ENCODE data around the gene TMC2. TPM values are rescaled to one million over a fixed set of nuclear protein-coding genes. Genes with fewer than 3 reads are reported as not detected.

TMC2 gene
- total RNA-seq, 1 donor from 2014 or later: not detected

DNA sequence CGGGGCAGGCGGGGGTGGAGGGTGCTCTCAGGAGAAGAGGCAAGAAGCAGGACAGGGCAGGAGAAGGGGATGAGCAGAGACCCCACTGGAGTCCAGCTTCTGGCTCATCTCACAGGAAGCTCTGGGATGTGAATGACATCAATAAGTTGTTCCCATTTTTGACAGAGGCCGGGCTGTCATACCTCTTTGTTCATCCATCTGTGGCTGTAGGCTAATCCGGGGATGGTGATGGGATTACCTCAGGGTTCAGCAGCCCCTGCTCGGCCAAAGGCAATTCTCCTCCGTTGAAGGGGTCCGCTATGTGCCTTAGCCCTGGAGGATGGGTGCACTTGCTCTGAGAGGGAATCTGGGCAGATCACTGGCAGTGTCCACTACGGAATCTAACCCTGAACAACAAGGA, 3.3 kb upstream of the TMC2 start:
- TF ChIP-seq, protein P1, sequence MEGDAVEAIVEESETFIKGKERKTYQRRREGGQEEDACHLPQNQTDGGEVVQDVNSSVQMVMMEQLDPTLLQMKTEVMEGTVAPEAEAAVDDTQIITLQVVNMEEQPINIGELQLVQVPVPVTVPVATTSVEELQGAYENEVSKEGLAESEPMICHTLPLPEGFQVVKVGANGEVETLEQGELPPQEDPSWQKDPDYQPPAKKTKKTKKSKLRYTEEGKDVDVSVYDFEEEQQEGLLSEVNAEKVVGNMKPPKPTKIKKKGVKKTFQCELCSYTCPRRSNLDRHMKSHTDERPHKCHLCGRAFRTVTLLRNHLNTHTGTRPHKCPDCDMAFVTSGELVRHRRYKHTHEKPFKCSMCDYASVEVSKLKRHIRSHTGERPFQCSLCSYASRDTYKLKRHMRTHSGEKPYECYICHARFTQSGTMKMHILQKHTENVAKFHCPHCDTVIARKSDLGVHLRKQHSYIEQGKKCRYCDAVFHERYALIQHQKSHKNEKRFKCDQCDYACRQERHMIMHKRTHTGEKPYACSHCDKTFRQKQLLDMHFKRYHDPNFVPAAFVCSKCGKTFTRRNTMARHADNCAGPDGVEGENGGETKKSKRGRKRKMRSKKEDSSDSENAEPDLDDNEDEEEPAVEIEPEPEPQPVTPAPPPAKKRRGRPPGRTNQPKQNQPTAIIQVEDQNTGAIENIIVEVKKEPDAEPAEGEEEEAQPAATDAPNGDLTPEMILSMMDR (IDR thresholded peaks at IDR 0.05; ENCODE audit: borderline replicate concordance): no peak
- intact Hi-C loops (cut with micrococcal nuclease): no loop called here
- Histone ChIP-seq H3K36me3 (no peaks in the 10 kb centered on the region), H3K9me3 (replicated peaks) (no peaks in the 10 kb centered on the region), H3K4me3 (no peak overlapping the region), H3K27ac (replicated peaks) (no peak overlapping the region), H3K4me1 (no peaks in the 10 kb centered on the region), H3K27me3 (ENCODE audit: low read depth) (peaks cover 70% of the 10 kb centered on the region)
- DNase-seq: no peak

DNA sequence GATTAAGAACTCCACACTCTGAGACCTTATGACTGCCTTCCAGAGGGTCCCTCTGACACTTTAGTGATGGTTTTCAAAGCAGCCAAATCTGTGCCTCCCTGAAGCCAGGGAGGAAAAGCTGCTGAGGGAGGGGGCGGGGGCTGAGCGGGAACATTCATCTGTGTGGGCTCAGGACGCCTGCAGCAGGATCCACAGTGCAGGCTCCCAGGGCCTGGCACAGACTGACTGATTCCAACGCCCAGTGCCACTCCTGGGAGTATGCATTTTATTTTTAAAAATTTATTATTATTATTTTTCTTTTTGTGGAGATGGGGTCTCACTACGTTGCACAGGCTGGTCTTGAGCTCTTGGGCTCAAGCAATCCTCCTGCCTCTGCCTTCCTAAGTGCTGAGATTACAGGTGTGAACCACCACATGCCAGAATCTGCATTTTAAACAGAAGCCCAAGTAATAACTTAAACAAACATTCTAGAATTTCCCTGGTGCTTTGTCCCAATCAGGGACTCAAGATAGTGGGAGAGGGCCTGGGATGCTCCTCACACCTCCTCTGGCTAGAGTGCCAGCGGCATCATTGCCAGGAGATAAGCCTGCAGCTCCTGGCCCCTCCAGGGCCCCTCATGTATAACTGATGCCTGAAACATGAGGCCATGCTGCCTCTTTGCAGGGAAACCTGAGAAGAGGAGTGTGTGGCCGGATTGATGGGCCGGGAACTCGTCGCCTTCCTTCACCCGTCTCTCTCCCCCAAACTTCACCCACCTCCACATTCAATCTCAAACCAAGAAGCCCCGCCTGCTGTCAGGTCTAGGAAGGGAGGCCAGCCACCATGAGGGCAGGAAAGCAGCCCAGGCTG, 438 bp upstream of the TMC2 start:
- peaks cover 96% of the 10 kb centered on the region for H3K27me3 ChIP-seq (ENCODE audit: low read depth)
- no peaks in the 10 kb centered on the region for H3K9me3 ChIP-seq (replicated peaks)
- DNase-seq: no peak
- no peaks in the 10 kb centered on the region for H3K4me1 ChIP-seq
- no peak overlapping the region for H3K4me3 ChIP-seq
- H3K36me3 ChIP-seq: no peaks in the 10 kb centered on the region
- intact Hi-C loops (cut with micrococcal nuclease): no loop called here
- H3K27ac ChIP-seq (replicated peaks): no peak overlapping the region
- TF ChIP-seq, protein P1 (IDR thresholded peaks at IDR 0.05; ENCODE audit: borderline replicate concordance): no peak

DNA sequence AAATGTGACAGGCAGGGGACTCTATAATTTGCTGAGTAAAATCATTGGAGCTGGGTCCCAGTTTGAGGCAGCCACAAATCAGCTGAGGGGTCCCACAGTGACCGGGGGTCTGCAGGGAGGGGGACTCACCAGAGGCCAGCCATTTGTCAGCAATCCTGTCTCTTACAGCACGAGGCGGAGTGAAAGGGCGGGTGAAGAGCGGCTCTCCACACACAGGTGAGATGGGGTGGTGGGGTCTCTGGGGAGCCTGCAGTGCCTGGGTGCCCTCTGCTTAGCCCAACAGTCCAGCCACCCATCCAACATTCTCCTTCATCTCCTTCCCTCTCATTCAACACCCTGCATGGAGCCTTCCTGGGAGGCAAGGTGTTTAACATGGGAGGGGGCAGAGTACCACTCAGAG, 728 bp downstream of the TMC2 start:
- H3K36me3 ChIP-seq: no peaks in the 10 kb centered on the region
- no peak for DNase-seq
- TF ChIP-seq, protein P1 (IDR thresholded peaks at IDR 0.05; ENCODE audit: borderline replicate concordance): no peak
- no peaks in the 10 kb centered on the region for H3K9me3 ChIP-seq (replicated peaks)
- intact Hi-C loops (cut with micrococcal nuclease): no loop called here
- no peak overlapping the region for H3K27ac ChIP-seq (replicated peaks)
- no peak overlapping the region for H3K4me3 ChIP-seq
- H3K4me1 ChIP-seq: no peaks in the 10 kb centered on the region
- H3K27me3 ChIP-seq (ENCODE audit: low read depth): peaks cover 95% of the 10 kb centered on the region

DNA sequence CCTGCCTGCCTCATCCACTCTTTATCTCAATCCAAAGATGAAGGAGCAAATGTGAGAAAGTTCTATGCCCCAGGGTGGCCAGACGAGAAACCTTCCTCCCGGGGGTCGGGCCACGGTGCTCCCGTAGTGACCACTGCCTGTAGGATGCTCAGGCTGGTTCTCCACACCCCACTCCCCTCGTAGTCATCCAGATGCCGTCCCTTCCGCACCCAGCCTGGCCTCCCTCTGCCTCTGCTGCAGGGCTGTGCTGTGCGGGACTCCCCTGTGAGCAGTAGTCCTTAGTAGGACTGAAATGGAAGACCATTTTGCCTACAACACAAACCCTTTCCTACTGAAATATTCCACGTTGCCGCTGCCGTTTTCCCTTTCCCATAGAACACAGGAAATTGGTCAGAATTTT, 2.0 kb downstream of the TMC2 start:
- Histone ChIP-seq H3K27ac (replicated peaks) (no peak overlapping the region), H3K4me3 (no peak overlapping the region), H3K27me3 (ENCODE audit: low read depth) (peaks cover 98% of the 10 kb centered on the region), H3K9me3 (replicated peaks) (no peaks in the 10 kb centered on the region), H3K4me1 (no peaks in the 10 kb centered on the region), H3K36me3 (no peaks in the 10 kb centered on the region)
- no peak for DNase-seq
- TF ChIP-seq, protein P1 (IDR thresholded peaks at IDR 0.05; ENCODE audit: borderline replicate concordance): no peak
- intact Hi-C loops (cut with micrococcal nuclease): no loop called here

DNA sequence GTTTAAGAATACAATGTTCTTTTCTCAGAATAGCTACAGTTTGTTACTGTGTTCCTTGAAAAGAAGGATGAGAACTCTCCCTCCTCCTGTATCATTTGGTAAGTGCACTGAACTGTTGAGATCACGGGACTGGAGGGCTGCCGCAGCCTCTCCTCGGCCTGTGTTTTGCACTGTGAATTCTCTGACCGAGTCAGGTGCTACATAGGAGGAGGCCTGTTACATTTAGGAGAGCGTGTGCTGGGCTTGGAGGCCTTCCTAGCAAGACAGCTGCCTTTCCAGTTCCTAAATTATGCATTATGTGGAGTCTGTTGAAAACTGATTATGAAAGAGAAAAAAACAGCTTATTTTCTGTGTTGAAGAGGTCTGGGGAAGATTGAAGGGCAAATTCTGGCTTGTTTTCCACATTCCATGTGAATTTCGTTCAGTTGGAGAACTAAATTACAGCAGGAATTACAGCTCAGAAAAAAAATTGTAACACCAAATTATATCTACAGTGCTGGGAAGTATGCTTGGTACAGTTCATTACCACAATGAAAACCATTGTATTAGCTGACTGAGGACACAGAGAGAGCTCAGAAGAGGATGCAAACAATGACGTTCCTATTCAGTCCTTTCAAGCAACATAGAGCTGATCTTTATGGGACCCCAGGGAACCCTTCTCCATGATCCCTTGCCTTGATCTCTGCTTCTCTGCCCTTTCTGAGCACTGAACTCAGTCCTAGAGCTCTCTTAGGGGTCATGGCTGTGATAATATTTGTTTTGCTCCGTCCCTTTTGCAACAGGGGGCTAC, 2.8 kb downstream of the TMC2 start:
- Histone ChIP-seq H3K9me3 (replicated peaks) (no peaks in the 10 kb centered on the region), H3K27ac (replicated peaks) (no peak overlapping the region), H3K4me1 (no peaks in the 10 kb centered on the region), H3K36me3 (no peaks in the 10 kb centered on the region), H3K4me3 (no peak overlapping the region), H3K27me3 (ENCODE audit: low read depth) (peaks cover 99% of the 10 kb centered on the region)
- intact Hi-C loops (cut with micrococcal nuclease): no loop called here
- DNase-seq: no peak
- TF ChIP-seq, protein P1 (IDR thresholded peaks at IDR 0.05; ENCODE audit: borderline replicate concordance): no peak
